B cell (primary cell): ENCODE results near the gene SEC63.

ENCODE experiments used
- CTCF ChIP-seq: fragments of 200-600 bp; IDR thresholded peaks from one replicate; pipeline ENCODE4 v1.8.0; 2022; ENCODE audit warnings: antibody characterized with exemption, mild to moderate bottlenecking
- EZH2 ChIP-seq: IDR thresholded peaks from 2 replicates; pipeline ENCODE4 v1.6.1; 2012; ENCODE audit warnings: borderline replicate concordance, low read depth, mild to moderate bottlenecking, moderate library complexity, low read length; ENCODE audit not compliant: insufficient read depth, poor library complexity, severe bottlenecking

GRCh38 chr6:107821591-107821990 is 136.4 kb downstream of the SEC63 start:
- no peak for TF ChIP-seq CTCF
- TF ChIP-seq EZH2 = no peak
